Vagina (tissue), 2 donors: Measurements from ENCODE around the gene SPECC1. TPM values are rescaled to one million over a fixed set of nuclear protein-coding genes. Genes with fewer than 3 reads are reported as not detected.

Experiments used
- DNase-seq, 2 donors: peaks; one replicate each; pipeline ENCODE4 v3.0.0-alpha.2; 2017; ENCODE audit errors: extremely low spot score in 2 of 2
- H3K27ac ChIP-seq: fragments of 200-600 bp; sonication (generic); one replicate; pipeline ENCODE4 v1.5.1; 2019
- H3K27me3 ChIP-seq: fragments of 200-600 bp; sonication (generic); one replicate; pipeline ENCODE4 v1.5.1; 2019
- H3K36me3 ChIP-seq, 2 donors: fragments of 200-600 bp; sonication (generic); one replicate each; pipeline ENCODE4 v1.5.1; 2017 to 2019
- H3K4me1 ChIP-seq: fragments of 200-600 bp; sonication (generic); one replicate; pipeline ENCODE4 v1.5.1; 2019
- H3K4me3 ChIP-seq, 2 donors: fragments of 200-600 bp; sonication (generic); 1 replicate in 1 of 2; 2 replicates in 1 of 2; pipeline ENCODE4 v1.5.1; 2016 to 2019
- H3K9me3 ChIP-seq: fragments of 200-600 bp; sonication (generic); one replicate; pipeline ENCODE4 v1.5.1; 2019
- POLR2A ChIP-seq, 2 donors: fragments of 450-650 bp; IDR thresholded peaks; one replicate each; pipeline ENCODE4 v1.6.1; 2017; ENCODE audit warnings: antibody characterized with exemption in 2 of 2, mild to moderate bottlenecking in 2 of 2, moderate library complexity in 2 of 2
- POLR2AphosphoS5 ChIP-seq, 2 donors: sonication (generic); formaldehyde crosslinking; IDR thresholded peaks; one replicate each; pipeline ENCODE4 v1.9.0; 2017; ENCODE audit warnings: antibody characterized with exemption in 2 of 2, mild to moderate bottlenecking in 2 of 2, low read depth in 1 of 2; ENCODE audit not compliant: insufficient read depth in 1 of 2
- intact Hi-C: fragments of 100-400 bp; cut with DNase I; formaldehyde crosslinking; loops from one replicate; pipeline ENCODE4 v1.15.1; 2023
- total RNA-seq: library from RNA; depleted of rRNA; stranded (reverse); fragments of >200 nt; gene quantifications from one replicate; pipeline ENCODE4 v1.2.3, GENCODE V29; 2016
- TF ChIP-seq, protein P1 (sequence below), 3 experiments: fragments of 450-650 bp in 2 of 3; fragments of 200-600 bp in 1 of 3; sonication (generic) in 1 of 3; IDR thresholded peaks; one replicate each; pipeline ENCODE4 v1.5.1; 2017 to 2019; ENCODE audit warnings: antibody characterized with exemption in 3 of 3, mild to moderate bottlenecking in 2 of 3, moderate library complexity in 2 of 3

The SPECC1 gene
- total RNA-seq, 1 donor from 2014 or later: 25.3 TPM

DNA sequence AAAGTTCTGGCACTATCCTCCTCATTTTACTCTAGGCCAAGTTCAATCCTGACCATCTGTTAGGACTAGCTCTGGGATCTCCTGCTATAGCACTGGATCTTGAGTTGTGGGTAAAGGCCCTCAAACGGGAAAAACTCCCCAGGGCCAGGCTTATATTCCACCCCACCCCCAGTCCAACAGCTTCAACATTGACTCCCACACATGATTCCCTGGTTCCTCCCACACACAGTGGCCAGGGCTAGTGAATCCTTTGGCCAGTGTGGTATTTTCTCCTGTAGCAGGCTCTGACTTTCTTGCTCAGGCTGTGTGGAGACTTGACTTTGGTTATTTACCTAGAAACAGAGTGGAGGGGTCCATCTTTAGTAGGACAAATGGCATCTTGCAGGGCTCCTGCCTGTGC is 21.3 kb upstream of the SPECC1 start:
- intact Hi-C loops: loop anchor here (10.0 kb wide), 1 partner anchor 237 kb away; no protein-coding TSS in a partner anchor
- Histone ChIP-seq H3K4me3 (no peak overlapping the region), H3K36me3 (no peaks in the 10 kb centered on the region), H3K27me3 (no peaks in the 10 kb centered on the region), H3K4me1 (peaks cover under 1% of the 10 kb centered on the region), H3K27ac (no peak overlapping the region), H3K9me3 (no peaks in the 10 kb centered on the region)
- TF ChIP-seq, protein P1, sequence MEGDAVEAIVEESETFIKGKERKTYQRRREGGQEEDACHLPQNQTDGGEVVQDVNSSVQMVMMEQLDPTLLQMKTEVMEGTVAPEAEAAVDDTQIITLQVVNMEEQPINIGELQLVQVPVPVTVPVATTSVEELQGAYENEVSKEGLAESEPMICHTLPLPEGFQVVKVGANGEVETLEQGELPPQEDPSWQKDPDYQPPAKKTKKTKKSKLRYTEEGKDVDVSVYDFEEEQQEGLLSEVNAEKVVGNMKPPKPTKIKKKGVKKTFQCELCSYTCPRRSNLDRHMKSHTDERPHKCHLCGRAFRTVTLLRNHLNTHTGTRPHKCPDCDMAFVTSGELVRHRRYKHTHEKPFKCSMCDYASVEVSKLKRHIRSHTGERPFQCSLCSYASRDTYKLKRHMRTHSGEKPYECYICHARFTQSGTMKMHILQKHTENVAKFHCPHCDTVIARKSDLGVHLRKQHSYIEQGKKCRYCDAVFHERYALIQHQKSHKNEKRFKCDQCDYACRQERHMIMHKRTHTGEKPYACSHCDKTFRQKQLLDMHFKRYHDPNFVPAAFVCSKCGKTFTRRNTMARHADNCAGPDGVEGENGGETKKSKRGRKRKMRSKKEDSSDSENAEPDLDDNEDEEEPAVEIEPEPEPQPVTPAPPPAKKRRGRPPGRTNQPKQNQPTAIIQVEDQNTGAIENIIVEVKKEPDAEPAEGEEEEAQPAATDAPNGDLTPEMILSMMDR (IDR thresholded peaks at IDR 0.05): no peak
- TF ChIP-seq POLR2AphosphoS5 (IDR thresholded peaks at IDR 0.05; ENCODE audit: insufficient read depth in 1 of 2, low read depth in 1 of 2): no peak
- no peak for TF ChIP-seq POLR2A (IDR thresholded peaks at IDR 0.05)
- no peak for DNase-seq

DNA sequence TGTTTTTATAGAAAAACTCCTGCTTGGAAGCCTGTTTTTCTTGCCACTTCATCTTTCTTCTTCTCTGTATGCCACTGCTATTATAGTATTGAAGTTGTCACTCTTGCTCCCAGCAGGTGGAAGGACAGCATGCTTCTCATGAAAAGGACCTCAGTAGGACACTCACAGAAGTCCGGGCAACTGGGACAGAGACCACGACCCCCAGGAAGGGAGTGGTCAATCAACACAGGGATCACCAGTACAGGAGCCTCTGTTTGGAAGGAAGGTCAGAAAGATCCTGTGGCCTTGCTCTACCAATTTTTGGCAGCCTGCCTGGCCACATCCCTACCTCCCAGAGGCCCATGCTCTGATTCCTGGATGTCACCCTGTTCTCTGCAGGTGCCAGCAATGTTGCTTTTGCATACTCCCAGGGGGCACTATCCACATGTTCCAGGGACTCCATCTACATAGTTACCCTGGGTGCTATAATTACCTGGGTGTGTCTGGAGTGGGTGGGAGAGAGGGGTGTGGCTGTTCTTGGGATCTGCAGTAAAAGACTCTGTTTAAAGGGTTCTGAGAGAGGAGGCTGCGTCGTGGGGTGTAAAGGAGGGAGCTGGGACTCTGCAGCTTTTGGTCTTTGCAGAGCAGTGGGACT is 17.8 kb upstream of the SPECC1 start:
- Histone ChIP-seq H3K27ac (no peak overlapping the region), H3K4me1 (peaks cover 6% of the 10 kb centered on the region), H3K4me3 (no peak overlapping the region), H3K27me3 (no peaks in the 10 kb centered on the region), H3K36me3 (no peaks in the 10 kb centered on the region), H3K9me3 (no peaks in the 10 kb centered on the region)
- no peak for DNase-seq
- TF ChIP-seq POLR2A (IDR thresholded peaks at IDR 0.05) (no peak), POLR2AphosphoS5 (IDR thresholded peaks at IDR 0.05; ENCODE audit: insufficient read depth in 1 of 2, low read depth in 1 of 2) (no peak)
- TF ChIP-seq, protein P1 (IDR thresholded peaks at IDR 0.05): no peak
- intact Hi-C loops: loop anchor here (5.0 to 10.0 kb wide), 2 partner anchors 131 to 323 kb away; no protein-coding TSS in a partner anchor

DNA sequence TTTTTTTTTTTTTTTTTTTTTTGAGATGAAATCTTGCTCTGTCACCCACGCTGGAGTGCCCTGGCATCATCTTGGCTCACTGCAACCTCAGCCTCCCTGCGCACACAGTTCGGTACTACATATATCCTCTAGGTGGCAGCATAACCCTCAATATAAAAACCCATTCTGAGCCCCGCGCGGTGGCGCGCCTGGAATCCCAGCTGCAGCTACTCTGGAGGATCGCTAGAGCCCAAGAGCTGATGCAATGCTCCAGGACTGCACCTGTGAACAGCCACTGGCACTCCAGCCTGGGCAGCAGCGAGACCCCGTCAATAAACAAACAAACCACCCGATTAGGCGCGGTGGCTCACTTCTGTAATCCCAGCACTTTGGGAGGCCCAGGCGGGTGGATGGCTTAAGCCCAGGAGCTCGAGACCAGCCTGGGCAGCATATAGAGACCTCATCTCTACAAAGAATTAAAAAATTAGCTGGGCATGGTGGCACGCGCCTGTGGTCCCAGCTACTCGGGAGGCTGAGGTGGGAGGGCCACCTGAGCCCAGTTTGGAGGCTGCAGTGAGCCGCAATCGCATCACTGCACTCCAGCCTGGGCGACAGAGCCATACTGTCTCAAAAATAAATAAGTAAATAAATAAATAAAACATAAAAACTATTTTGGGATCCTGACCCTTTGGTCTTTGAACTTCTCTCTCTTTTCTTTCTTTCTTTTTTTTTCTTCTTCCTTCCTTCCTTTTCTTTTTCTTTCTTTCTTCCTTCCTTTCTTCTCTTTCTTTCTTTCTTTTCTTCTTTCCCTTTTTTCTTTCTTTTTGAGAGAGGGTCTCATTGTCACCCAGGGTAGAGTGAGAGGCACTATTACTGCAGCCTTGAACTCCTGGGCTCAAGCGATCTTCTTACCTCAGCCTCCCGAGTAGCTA is 16.1 kb upstream of the SPECC1 start:
- no peak overlapping the region for H3K27ac ChIP-seq
- peak in 1 of 2 donors; percentile 44 for TF ChIP-seq POLR2AphosphoS5 (IDR thresholded peaks at IDR 0.05; ENCODE audit: insufficient read depth in 1 of 2, low read depth in 1 of 2)
- TF ChIP-seq POLR2A (IDR thresholded peaks at IDR 0.05): no peak
- TF ChIP-seq, protein P1 (IDR thresholded peaks at IDR 0.05): peak; percentile 52 to 86 (median 74)
- no peak overlapping the region for H3K4me3 ChIP-seq
- intact Hi-C loops: loop anchor here (5.0 to 10.0 kb wide), 2 partner anchors 129 to 322 kb away; no protein-coding TSS in a partner anchor
- no peaks in the 10 kb centered on the region for H3K9me3 ChIP-seq
- DNase-seq: no peak
- H3K4me1 ChIP-seq: peaks cover 13% of the 10 kb centered on the region
- no peaks in the 10 kb centered on the region for H3K36me3 ChIP-seq
- no peaks in the 10 kb centered on the region for H3K27me3 ChIP-seq

DNA sequence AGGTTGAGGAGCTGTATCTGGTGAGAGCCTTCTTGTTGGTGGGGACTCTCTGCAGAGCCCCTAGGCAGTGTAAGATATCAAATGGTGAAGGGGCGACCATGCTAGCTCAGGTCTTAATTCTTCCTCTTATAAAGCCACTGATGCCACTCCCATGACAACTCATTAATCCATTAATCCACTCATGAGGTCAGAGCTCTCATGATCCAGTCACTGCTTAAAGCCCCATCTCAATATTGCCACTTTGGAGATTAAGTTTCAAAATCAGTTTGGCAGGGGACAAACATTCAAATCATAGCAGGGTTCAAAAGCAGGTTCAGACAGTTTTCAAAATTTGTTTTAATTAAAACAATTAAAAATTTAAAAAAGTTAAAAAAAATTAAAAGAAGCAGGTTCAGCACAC is 13.1 kb upstream of the SPECC1 start:
- H3K9me3 ChIP-seq: no peaks in the 10 kb centered on the region

More for the DNA sequence above, 13.1 kb upstream of the SPECC1 start:
- no peak overlapping the region for H3K27ac ChIP-seq
- no peak for TF ChIP-seq POLR2A (IDR thresholded peaks at IDR 0.05)
- no peak for TF ChIP-seq POLR2AphosphoS5 (IDR thresholded peaks at IDR 0.05; ENCODE audit: insufficient read depth in 1 of 2, low read depth in 1 of 2)
- TF ChIP-seq, protein P1 (IDR thresholded peaks at IDR 0.05): no peak
- DNase-seq: no peak
- no peaks in the 10 kb centered on the region for H3K36me3 ChIP-seq
- peaks cover 13% of the 10 kb centered on the region for H3K4me1 ChIP-seq
- no peaks in the 10 kb centered on the region for H3K27me3 ChIP-seq
- intact Hi-C loops: loop anchor here (10.0 kb wide), 1 partner anchor 319 kb away; no protein-coding TSS in a partner anchor
- no peak overlapping the region for H3K4me3 ChIP-seq
